HuH-7.5 (cell line): Measurements from ENCODE around the gene RPL4.
"Not testable (repeated sequence)": the region's sequence is repeated elsewhere in the genome, so short reads cannot be mapped to it uniquely, and the experiment has no call there.

ENCODE experiments used
- DNase-seq: peaks from one replicate; pipeline ENCODE4 v3.0.0; 2011; ENCODE audit warnings: low spot score

Gene RPL4

GRCh38 chr15:66504563-66505429, at the start of gene RPL4, which contains the start of gene ZWILCH:
TSS of gene RPL4 (minus strand) at chr15:66504855. CDS start at chr15:66504790, 65 bp downstream.
TSS of gene ZWILCH (plus strand) at chr15:66505326. CDS start at chr15:66505339, 13 bp downstream.
- DNase-seq, result peak; percentile 74

- DNase-seq, result no peak
Measured at GRCh38 chr15:66545255-66545654, 40.6 kb upstream of the RPL4 start.

- no peak for DNase-seq
Measured at GRCh38 chr15:66542896-66543295, 38.2 kb upstream of the RPL4 start.

GRCh38 chr15:66535056-66535455, 30.4 kb upstream of the RPL4 start:
- DNase-seq, result no peak

- DNase-seq, result no peak
Measured at GRCh38 chr15:66524838-66525237, 20.2 kb upstream of the RPL4 start.

- DNase-seq, result no peak
Measured at GRCh38 chr15:66523926-66524325, 19.3 kb upstream of the RPL4 start.

- no peak for DNase-seq
Measured at GRCh38 chr15:66515901-66516322, 11.3 kb upstream of the RPL4 start.

GRCh38 chr15:66514586-66514985, 9.9 kb upstream of the RPL4 start:
- no peak for DNase-seq

- DNase-seq, result no peak
Measured at GRCh38 chr15:66508293-66508883, 3.7 kb upstream of the RPL4 start.

- DNase-seq, result no peak
Measured at GRCh38 chr15:66505818-66506217, 1.2 kb upstream of the RPL4 start.

GRCh38 chr15:66505430-66505811, 766 bp upstream of the RPL4 start:
- no peak for DNase-seq

GRCh38 chr15:66503780-66504562, 684 bp downstream of the RPL4 start:
- no peak for DNase-seq

GRCh38 chr15:66503041-66503648, 1.5 kb downstream of the RPL4 start:
- not testable (repeated sequence) for DNase-seq

GRCh38 chr15:66502491-66502890, 2.2 kb downstream of the RPL4 start:
- no peak for DNase-seq

- DNase-seq, result not testable (repeated sequence)
Measured at GRCh38 chr15:66500346-66500745, 4.3 kb downstream of the RPL4 start.

- no peak for DNase-seq
Measured at GRCh38 chr15:66498501-66499386, 5.9 kb downstream of the RPL4 start.

- DNase-seq, result peak; percentile 83
Measured at GRCh38 chr15:66497502-66498455, 6.9 kb downstream of the RPL4 start, which contains the start of gene SNAPC5. TSS of gene SNAPC5 (minus strand) at chr15:66497762. CDS start at chr15:66497731, 31 bp downstream.

GRCh38 chr15:66496951-66497501, 7.6 kb downstream of the RPL4 start:
- DNase-seq, result no peak

GRCh38 chr15:66494262-66494661, 10.4 kb downstream of the RPL4 start:
- no peak for DNase-seq
